GM21825 (cell line): ENCODE measurements around the gene SLX4IP.
A peak's percentile ranks its signal among the peaks of the same experiment; 100 is the strongest.

Source experiments
- ATAC-seq: cut with Tn5 transposase; IDR thresholded peaks from one replicate; pipeline ENCODE4 v1.9.1; 2021; ENCODE audit warnings: mild to moderate bottlenecking, moderate library complexity; ENCODE audit not compliant: unreplicated experiment

Gene SLX4IP

DNA sequence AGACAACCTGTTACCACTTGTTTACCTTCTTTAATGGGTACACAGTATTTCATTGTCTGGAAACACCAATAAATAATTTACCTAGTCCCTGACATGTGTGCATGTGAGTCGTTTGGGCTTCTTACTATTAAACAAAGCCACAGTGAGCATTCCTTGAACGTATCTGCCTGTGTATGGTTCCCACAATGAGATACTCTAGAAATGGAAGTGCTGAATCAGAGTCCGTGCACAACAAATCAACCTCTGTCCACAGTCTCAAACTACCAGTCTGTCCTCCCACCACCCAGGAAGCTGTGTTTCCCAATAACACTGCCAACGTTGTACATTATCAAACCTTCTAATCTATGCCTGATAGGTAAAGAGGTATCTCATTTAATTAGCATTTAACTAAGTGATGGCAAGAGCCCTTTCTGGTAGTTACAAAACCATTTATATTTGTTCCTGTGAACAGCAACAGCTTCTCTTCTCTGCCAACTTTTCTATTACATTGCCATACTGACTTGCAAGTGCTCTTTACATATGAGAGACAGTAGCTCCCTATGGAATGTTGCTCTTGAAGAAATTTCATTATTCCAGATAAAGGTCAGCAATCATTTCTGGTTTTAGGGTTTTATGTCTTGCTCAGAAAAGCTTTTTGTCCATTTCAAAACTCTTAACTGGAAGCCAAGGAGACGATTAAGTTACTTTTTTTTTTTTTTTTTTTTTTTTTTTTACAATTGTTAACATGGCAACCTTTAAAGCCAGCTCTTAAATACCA is 223.9 kb downstream of the SLX4IP start:
- no peak for ATAC-seq

DNA sequence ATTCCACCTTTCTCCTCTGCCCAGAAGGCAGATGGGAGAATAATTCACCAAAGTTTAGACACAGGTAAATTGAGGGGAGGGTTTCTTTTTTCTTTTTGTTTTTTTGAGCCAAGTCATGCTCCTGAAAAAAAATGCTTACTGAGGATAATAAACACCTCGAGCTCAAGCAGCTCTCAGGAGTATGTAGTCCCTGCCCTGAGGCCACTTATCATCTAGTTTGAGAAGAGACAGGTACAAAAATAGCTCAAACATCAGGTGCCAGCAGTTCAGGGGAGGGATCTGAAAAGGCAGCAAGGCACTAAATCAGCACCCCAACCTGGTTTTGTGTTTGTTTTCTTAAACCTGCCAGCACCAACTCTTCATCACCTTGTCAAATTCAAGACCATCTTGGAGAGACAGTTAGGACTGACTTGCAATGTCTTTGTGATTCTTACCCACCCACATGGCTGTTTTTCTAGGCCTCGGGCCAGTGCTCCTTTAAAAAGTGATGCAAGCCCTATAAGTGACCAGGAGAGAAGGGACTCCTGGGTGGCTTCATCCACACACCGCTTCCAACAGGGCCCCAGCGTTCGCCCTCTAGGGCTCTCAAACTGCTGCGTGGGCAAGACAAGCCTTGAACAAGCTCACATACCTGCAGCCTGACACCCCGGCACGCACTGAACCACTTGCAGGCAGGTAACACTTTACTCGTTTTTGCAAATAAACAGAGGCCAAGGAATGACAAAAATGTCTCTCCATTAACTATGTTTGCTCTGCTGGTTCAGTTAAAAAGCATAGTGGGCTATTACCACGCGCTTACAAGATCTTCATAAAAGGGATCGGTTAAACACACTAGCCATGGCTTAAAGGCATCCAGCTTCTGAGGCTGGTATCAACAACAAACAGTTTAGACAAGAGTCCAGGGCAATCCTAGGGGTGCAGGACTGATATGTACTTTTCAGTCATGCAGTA is 224.8 kb downstream of the SLX4IP start:
- ATAC-seq: no peak

DNA sequence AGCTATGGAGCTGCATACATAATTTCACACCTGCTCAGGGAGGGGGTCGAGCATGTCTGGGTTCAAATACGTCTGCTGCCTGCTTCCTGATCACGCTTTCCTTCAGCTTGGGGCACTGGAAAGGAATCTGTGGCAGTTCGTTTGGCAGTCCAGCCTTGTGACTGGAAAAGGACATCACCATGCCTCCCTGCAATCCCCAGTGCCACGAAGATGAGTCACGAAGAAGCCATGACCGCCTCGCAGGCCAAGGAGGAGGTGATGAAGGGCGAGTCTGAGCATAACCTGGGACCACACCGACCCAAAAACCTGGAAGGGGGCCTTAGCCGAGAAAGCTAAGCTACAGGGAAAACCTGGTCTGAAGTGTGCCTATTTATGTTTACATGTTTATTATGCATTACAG is 225.6 kb downstream of the SLX4IP start:
- no peak for ATAC-seq

DNA sequence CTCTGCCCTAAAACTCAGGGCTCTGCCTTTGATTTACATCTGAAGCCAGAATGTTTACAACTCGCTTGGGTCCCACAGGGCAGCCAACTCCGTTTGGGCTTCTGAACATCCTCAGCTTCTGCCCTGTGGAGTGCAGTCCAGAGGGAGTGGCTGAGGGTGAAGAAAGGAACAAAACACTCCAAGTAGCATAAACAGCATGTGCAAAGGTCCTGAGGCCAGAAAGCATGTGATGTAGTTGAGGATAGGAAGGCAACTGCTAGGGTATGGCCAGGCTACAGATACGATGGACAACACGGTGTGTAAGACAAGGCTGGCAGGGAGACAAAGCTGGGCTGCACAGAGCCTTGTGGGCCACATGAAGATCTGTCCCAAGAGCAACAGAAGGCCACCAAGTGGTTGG is 226.2 kb downstream of the SLX4IP start:
- ATAC-seq: no peak

GRCh38 chr20:10662151-10662550 is 227.0 kb downstream of the SLX4IP start:
- no peak for ATAC-seq

DNA sequence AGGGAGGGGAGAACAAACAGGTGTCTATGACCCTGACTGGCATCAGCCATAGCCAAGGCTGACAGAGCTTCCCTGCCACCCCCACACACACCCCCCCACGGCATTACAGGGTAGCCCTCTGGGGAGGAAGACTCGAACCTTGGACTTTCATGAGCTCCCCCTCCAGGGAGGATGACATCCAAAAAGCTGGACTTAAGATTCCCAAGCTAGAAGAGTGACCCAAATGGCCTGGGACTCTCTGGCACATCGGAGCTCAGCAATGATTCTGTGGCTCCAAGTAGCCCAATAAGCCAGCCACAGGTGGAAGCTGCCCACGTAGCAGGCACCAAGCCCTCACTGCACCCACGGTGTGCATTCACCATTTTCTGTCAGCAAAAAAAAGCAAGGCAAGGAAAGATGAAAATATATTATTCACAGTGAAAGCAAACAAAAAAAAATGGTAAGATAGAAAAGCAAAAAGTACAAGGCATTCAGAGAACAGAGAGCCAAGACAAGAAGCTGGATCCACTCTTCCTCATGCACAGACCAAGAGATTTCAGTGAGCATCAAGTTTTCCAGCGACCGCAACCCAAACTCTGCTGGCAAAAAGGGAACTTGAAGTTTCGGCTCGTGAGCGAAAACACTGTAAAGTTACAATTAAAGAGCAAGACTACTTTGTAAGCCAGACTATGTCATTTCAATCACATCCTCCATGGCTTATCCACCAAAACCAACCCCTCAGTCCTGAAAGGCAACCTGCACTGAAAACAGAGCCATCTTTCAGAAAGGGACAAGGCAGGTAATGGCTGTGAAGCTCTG is 227.8 kb downstream of the SLX4IP start:
- no peak for ATAC-seq

GRCh38 chr20:10663756-10664155 is 228.7 kb downstream of the SLX4IP start:
- ATAC-seq: no peak

DNA sequence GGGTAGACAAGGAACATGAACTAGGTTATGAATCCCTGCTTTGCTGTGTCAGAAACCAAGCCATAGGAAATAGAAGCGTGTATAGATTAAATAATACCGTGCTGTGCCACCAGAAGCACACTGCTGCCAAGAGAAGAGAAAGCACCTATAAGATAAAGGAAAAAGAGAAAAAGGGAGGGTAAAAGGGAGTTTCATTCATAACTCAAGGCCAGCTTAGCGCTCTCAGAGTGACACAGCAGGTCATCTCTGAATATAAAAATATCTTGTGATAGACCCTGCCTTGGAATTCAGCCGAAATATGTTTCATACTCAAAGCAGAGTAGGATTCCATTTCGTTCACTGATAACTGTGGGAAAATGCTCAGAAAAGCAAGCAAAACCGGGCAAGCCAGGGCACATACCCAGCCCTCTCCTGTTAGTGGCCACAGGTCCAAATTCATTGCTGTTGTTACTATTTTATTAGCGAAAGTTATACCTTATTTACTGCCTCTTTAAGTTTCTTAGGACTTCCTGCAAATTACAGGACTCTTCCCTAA is 230.0 kb downstream of the SLX4IP start:
- no peak for ATAC-seq

DNA sequence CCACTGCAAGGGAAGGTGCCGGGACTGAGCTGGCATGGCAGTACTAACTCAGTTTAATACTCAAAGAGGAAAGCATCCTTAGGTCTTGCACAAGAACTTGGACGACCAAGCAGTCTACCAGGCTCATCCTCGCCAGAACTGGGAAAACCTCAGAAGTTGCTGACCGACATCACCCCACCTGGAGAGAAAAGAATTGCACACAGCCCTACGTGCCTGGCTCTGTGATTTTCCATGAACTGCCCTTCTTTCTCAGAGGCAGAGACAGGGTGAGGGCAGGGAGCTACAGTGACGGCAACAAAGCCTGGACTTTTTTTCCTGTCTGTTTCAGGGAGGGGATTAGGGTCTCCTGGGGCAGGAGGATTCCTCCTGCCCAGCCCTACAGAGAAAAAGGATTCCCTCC is 230.7 kb downstream of the SLX4IP start:
- ATAC-seq: no peak

DNA sequence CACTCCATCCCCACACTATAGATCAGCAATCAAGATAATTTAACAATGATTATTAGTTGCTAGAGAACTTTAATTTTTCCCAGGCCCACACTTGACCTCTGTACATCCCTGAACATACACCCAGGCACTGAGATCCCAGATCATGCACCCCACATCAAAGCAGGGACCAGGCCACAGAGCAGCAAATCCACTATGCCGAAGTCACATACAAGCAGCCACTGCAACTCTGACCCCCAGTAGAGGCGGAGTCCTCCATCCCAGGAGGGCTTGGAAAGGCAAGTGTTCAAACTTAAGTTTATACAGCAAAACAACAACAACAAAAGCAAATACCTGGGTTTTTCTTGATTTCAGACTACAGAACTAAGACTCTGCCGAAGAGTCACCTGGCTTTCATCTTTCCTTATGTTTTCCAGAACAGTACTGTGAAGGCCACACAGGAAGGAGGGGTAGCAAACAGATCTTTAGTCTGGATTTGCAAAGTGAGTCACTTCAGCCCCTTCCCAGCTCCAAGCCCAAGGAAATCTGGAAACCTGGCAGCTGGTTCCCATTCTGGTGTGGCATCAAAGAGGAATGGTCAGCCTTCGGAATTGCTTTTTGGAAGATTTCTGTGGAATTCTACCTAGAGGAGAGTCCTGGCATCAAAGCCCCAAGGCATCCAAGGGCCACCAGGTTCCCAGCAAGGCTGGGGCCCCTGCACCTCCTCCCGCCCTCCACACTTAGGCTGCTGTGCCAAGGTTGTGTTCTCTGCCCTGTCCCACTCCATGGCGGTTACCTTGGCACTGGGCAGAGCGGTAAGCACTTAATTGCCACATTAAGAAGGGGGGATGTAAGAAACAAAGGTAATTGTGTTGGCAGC is 231.3 kb downstream of the SLX4IP start:
- no peak for ATAC-seq

DNA sequence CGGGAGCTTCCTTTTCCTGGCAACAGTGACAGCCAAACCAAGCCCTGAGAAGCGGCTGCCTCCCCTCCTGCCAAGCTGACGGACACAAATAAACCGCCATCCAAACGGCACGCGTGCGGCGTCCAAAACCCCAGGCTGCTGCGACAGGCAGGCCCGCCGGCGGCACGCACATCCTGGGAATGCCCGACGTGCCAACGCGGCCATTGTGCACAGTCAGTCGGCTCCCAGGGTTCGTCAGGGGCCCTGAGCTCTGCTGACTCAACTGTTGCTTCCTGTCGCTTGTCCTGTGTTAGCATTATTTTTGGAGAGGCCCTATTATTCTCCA is 231.9 kb downstream of the SLX4IP start:
- no peak for ATAC-seq

DNA sequence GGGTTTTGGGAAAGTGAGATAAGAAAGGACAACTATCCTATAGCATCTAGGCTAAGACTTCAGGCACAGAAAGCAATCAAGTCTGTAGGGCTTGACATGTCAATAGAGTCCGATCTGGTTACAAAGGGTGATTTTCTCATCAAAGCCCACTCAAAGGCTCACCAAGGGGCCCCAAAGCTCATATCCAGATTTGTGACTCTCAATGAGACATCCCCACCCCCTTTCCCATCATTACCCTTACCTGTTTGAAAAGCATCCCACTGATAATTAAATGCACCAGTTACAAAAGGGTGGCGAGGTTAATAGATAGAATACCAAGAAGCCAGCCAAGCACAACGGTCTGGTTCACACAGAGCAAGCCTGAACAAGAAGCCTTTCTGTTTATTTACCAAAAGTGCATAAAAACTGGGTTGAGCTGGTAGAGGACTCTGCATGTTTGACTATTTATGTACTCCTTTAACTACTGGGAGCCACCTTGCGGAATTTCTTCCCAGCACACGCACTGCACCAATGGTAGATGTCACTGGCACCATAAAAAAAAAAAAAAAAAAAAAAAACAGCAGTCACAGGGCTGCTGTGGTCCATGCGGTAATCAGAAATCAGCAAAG is 232.6 kb downstream of the SLX4IP start:
- ATAC-seq: no peak

GRCh38 chr20:10668677-10669368 is 233.7 kb downstream of the SLX4IP start:
- no peak for ATAC-seq

DNA sequence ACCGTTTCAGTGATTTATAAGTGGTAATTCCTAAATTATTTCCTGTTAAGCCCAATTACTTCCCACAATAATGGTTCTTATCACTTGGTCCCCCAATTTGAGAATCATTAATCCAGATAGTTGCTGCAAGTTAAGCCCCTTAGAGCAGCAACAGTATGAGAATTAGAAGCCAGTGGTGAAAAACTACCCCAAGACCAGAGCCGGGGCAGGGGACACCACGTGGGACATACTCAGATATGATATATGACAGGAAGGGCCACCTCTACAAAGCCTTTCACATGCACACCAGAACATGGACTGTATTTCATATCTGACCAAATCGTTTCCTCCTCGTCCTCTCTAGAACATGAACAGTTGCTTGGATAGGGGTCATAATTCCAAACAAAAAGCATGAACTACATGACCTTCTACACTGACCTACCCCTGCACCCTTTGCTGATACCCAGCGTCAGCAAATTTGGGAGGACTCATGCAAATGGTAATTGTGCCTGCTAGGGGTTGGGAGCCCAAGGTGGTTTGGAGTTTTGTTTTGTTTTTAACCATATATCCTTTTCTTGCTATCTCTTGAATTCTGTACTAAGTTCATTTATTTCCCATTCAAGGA is 234.8 kb downstream of the SLX4IP start:
- ATAC-seq: no peak

DNA sequence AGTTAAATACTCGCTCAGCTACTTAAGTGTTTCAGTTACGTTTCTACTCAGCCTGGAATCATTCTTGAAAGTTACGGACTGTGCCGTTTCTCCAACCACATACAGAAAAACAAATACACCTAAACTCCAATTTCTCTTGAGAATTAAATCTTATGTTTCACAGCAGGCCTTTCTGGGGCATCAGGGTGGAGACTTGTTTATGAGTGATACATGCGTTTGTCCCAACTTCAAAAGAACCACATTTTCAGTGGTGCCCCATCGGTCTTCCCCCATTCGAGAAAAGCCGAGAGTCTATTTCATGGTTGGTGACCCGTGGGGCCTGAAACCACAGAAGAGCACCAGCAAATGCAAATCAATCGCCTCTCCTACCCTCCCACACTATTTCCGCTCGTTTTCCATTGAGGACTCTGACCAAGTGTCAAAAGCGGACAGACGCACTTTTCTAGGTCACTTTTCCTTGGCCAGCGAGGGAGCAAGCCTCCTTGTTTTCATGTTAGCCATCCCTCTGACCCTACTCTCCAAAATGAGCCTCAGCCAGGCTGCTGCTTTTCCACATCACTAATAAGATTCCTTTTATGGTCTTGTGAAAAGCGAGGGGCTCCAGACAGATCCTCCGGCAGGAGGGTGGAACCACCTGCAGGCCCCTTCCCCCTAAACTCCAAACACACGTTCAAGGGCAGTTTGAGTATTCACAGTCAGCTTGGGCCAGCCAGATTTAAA is 235.6 kb downstream of the SLX4IP start:
- ATAC-seq: peak; percentile 32

DNA sequence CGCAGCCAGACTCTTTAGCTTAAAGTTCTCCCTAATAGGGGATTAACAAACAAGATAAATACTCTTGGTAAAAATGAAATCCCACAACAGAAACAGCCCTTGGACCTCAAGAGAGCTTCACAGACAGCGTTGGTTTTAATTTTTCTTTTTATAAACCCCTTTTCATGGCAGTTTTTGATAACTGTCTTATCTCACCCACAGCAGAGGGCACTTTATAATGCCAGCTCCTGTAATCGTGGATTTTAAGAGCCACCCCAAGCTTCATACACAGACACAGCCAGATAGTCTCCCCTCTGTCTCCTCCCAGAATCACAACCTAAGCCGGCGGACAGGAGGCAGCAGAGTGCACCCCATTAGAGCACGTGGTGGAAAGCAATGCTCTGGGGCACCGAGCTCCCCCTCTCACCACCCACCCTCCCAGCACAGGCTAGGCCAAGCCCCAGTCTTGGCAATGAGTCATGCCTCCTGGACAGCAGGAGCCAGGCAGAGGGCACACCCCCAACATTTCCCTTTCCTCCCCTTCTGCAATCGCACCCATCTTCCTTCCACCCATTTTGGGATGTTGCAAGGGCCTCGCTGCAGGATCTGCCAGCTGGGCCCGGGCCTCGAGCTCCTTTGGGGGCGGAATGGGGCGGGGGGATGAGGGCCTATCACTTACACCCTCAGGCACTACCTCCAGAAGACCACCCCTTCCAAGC is 236.3 kb downstream of the SLX4IP start:
- peak; percentile 33 for ATAC-seq

DNA sequence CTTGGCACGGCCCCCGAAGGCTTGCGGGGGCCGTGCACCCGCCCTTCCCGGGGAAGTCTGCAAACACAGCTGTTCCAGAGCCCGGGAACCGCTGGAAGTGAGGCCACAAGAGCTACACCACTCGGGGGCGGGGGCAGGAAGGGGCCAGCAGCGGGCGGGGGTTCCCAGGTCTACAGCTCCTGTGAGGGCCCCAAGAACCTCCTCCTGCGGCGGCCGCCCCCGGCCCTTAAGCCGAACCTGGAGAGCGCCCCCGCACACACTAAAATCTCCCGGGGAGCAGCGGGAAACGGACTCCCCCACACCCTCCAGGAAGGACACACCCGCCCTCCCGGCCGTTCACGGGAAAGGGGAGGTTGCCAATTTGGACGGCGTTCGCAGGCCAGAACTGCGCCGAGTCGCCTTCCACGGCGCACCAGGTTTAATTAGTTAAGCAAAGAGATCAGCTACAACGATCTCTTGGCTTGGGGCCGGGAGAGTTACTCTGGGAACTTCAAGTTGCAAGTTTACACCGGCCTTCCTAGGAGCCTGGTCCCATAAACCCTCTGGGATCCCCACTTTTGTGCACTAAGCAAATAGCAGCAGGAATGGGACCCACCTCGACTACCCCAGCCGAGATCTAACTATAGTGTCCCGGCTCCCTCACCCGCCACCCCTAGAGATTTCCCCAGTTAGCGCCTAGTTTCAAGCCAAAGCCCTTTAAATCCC is 237.0 kb downstream of the SLX4IP start:
- ATAC-seq: no peak
